ENCODE data around the gene SNX18. TPM values are rescaled to one million over a fixed set of nuclear protein-coding genes. Genes with fewer than 3 reads are reported as not detected.

Gene SNX18
- total RNA-seq, 1 donor from 2014 or later: 17.9 TPM

DNA sequence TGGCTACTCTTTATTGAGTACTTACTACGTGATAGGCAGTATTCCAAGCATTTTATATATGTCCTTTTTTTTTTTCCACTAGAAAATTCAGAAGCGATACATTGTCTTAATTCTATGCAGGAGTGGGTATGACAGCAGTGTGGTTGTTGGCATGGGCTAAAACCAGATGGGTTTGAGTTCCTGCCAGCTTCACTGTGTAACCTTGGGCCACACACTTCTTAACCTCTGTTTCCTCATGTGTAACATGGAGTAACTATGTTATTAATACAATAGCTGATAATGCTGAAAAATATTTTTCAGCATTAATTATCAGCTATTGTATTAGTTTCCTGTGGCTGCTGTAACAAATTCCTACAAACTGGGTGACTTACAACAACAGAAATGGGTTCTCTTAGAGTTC lies 12.0 kb downstream of the SNX18 start:
- Histone ChIP-seq H3K79me2 (ENCODE audit: low read depth) (peaks cover 89% of the 10 kb centered on the region), H3K9me3 (ENCODE audit: low read depth) (no peaks in the 10 kb centered on the region), H3K9ac (no peak overlapping the region), H3F3A (ENCODE audit: low read depth) (peaks cover 8% of the 10 kb centered on the region), H4K20me1 (ENCODE audit: low read depth) (peaks cover 30% of the 10 kb centered on the region), H3K4me3 (no peak overlapping the region), H3K36me3 (no peaks in the 10 kb centered on the region), H2AFZ (replicated peaks) (no peak overlapping the region), H3K27ac (no peak overlapping the region), H3K4me1 (peaks cover 15% of the 10 kb centered on the region), H3K4me2 (no peak overlapping the region), H3K27me3 (no peaks in the 10 kb centered on the region)
- H3K36me3 Mint-ChIP-seq: peaks cover 7% of the 10 kb centered on the region
- TF ChIP-seq EZH2 (IDR thresholded peaks at IDR 0.05) (no peak), EZH2phosphoT487 (IDR thresholded peaks at IDR 0.05) (no peak)
- TF ChIP-seq, protein P1, sequence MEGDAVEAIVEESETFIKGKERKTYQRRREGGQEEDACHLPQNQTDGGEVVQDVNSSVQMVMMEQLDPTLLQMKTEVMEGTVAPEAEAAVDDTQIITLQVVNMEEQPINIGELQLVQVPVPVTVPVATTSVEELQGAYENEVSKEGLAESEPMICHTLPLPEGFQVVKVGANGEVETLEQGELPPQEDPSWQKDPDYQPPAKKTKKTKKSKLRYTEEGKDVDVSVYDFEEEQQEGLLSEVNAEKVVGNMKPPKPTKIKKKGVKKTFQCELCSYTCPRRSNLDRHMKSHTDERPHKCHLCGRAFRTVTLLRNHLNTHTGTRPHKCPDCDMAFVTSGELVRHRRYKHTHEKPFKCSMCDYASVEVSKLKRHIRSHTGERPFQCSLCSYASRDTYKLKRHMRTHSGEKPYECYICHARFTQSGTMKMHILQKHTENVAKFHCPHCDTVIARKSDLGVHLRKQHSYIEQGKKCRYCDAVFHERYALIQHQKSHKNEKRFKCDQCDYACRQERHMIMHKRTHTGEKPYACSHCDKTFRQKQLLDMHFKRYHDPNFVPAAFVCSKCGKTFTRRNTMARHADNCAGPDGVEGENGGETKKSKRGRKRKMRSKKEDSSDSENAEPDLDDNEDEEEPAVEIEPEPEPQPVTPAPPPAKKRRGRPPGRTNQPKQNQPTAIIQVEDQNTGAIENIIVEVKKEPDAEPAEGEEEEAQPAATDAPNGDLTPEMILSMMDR (IDR thresholded peaks at IDR 0.05): no peak
- H3K4me3 Mint-ChIP-seq: no peak overlapping the region
- peaks cover 15% of the 10 kb centered on the region for H3K4me1 Mint-ChIP-seq
- no peaks in the 10 kb centered on the region for H3K9me3 Mint-ChIP-seq
- no peak overlapping the region for H3K27ac Mint-ChIP-seq
- H3K27me3 Mint-ChIP-seq (ENCODE audit: insufficient read depth, low read depth): no peaks in the 10 kb centered on the region
- no peak for DNase-seq (ENCODE audit: low spot score)

DNA sequence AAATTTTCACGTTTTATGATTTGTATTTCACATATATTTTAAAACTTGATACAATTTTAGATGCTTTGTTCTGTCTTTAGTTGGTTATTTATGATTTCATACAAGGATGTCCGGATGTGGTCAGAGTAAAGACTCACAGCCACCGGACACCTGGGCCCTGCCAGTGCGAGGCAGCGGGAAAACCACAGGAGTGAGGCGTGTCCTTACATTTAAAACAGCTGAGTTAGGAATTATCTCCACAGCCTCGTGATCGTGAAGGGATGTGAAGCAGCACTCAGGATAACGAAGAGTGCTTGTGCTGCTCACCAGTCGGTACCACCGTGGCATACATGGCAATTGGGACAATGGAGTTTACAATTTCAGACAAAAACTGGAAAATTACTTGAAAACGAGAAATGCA lies 14.0 kb downstream of the SNX18 start:
- peaks cover 84% of the 10 kb centered on the region for H3K79me2 ChIP-seq (ENCODE audit: low read depth)
- H2AFZ ChIP-seq (replicated peaks): no peak overlapping the region
- no peak overlapping the region for H3K4me3 ChIP-seq
- Mint-ChIP-seq H3K27ac (peak overlapping the region; percentile 80), H3K9me3 (no peaks in the 10 kb centered on the region), H3K4me3 (no peak overlapping the region), H3K36me3 (peaks cover 2% of the 10 kb centered on the region), H3K4me1 (peaks cover 23% of the 10 kb centered on the region), H3K27me3 (ENCODE audit: insufficient read depth, low read depth) (no peaks in the 10 kb centered on the region)
- no peak overlapping the region for H3K4me2 ChIP-seq
- H3K4me1 ChIP-seq: peaks cover 15% of the 10 kb centered on the region
- peaks cover 8% of the 10 kb centered on the region for H3F3A ChIP-seq (ENCODE audit: low read depth)
- no peaks in the 10 kb centered on the region for H3K9me3 ChIP-seq (ENCODE audit: low read depth)
- peaks cover 25% of the 10 kb centered on the region for H4K20me1 ChIP-seq (ENCODE audit: low read depth)
- H3K27me3 ChIP-seq: no peaks in the 10 kb centered on the region
- TF ChIP-seq, protein P1 (IDR thresholded peaks at IDR 0.05): no peak
- TF ChIP-seq EZH2phosphoT487 (IDR thresholded peaks at IDR 0.05) (no peak), EZH2 (IDR thresholded peaks at IDR 0.05) (no peak)
- DNase-seq (ENCODE audit: low spot score): no peak
- H3K36me3 ChIP-seq: no peaks in the 10 kb centered on the region
- H3K9ac ChIP-seq: no peak overlapping the region
- no peak overlapping the region for H3K27ac ChIP-seq

DNA sequence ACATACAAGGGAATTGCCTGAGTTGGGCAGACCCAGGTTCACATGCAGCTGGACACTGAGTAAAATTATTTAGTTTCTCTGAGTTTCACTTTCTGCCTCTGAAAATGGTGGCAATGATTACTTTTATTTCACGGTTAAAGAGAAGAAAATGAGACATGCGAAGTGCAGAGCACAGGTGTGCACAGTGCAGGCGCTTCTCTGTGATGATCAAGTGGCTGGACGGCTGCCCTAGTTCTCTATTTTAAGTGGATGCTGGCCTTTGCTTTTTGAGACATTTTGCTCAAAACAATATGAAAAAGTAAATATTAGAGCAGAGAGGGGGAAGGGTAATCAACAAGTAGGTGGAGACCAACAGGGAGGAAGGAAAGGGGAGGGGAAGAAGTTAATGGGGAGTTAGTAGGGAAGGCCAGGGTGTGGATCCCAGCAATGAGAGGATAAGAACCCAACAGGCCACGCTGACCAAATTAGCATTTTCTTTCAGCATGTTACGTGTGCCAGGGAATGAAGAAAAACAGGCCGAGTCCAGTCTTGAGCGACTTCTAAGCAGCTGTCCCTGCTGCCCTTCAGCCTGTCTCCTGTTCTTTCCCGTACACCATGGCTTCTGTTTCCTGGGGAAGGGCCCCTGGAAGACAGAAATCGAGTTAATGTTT lies 16.1 kb downstream of the SNX18 start:
- Mint-ChIP-seq H3K9me3 (no peaks in the 10 kb centered on the region), H3K4me3 (no peak overlapping the region), H3K36me3 (peaks cover 2% of the 10 kb centered on the region), H3K27ac (peak overlapping the region; percentile 83), H3K27me3 (ENCODE audit: insufficient read depth, low read depth) (no peaks in the 10 kb centered on the region), H3K4me1 (peaks cover 25% of the 10 kb centered on the region)
- DNase-seq (ENCODE audit: low spot score): peak; percentile 65
- TF ChIP-seq, protein P1 (IDR thresholded peaks at IDR 0.05): no peak
- TF ChIP-seq EZH2phosphoT487 (IDR thresholded peaks at IDR 0.05): no peak
- no peaks in the 10 kb centered on the region for H3K9me3 ChIP-seq (ENCODE audit: low read depth)
- H3K4me3 ChIP-seq: no peak overlapping the region
- peaks cover 70% of the 10 kb centered on the region for H3K79me2 ChIP-seq (ENCODE audit: low read depth)
- peaks cover 8% of the 10 kb centered on the region for H3F3A ChIP-seq (ENCODE audit: low read depth)
- H3K27ac ChIP-seq: peak overlapping the region; percentile 32
- peaks cover 15% of the 10 kb centered on the region for H3K4me1 ChIP-seq
- peaks cover 19% of the 10 kb centered on the region for H4K20me1 ChIP-seq (ENCODE audit: low read depth)
- H3K36me3 ChIP-seq: no peaks in the 10 kb centered on the region
- peak overlapping the region; percentile 37 for H3K4me2 ChIP-seq
- H2AFZ ChIP-seq (replicated peaks): no peak overlapping the region
- H3K9ac ChIP-seq: no peak overlapping the region
- H3K27me3 ChIP-seq: no peaks in the 10 kb centered on the region
